Right lobe of liver (tissue), 4 donors: ENCODE data around the gene FBXO21.

Experiments
- CTCF ChIP-seq, 4 donors: fragments of 200-600 bp in 3 of 4; fragments of 450-650 bp in 1 of 4; IDR thresholded peaks; one replicate each; pipeline versions ENCODE4 v1.5.1 to v1.8.0; 2016 to 2022; ENCODE audit warnings: antibody characterized with exemption in 4 of 4, mild to moderate bottlenecking in 2 of 4
- POLR2A ChIP-seq: fragments of 450-650 bp; IDR thresholded peaks from one replicate; pipeline ENCODE4 v1.6.1; 2017; ENCODE audit warnings: antibody characterized with exemption, mild to moderate bottlenecking
- donor health status: DM: no; HTN: no; CAD: no.
- donor health status: DM: no; HTN: no; CAD: no.
- donor health status: DM: no; HTN: yes; CAD: no.

GRCh38 chr12:117161460-117162166 lies 28.7 kb downstream of the FBXO21 start:
- no peak for TF ChIP-seq CTCF (IDR thresholded peaks at IDR 0.05)
- no peak for TF ChIP-seq POLR2A
